GM21717 (cell line): Measurements from ENCODE around the gene ADISSP.
"Not testable (repeated sequence)": the region's sequence is repeated elsewhere in the genome, so short reads cannot be mapped to it uniquely, and the experiment has no call there.

Experiments
- ATAC-seq: cut with Tn5 transposase; IDR thresholded peaks from one replicate; pipeline ENCODE4 v1.9.1; 2021; ENCODE audit warnings: mild to moderate bottlenecking, moderate library complexity; ENCODE audit not compliant: unreplicated experiment

ADISSP gene

GRCh38 chr20:3797592-3798372 lies 30.2 kb upstream of the ADISSP start:
- ATAC-seq: no peak

GRCh38 chr20:3797226-3797545 lies 29.6 kb upstream of the ADISSP start:
- ATAC-seq: no peak

- ATAC-seq: peak; percentile 13
Measured at GRCh38 chr20:3796477-3797225, 29.1 kb upstream of the ADISSP start.

GRCh38 chr20:3795511-3796468 lies 28.2 kb upstream of the ADISSP start, which contains the start of gene CDC25B:
Gene CDC25B, plus strand, starts transcription at chr20:3796310. Its CDS starts 222 bp downstream, at chr20:3796532.
- ATAC-seq: peak; percentile 68

- no peak for ATAC-seq
Measured at GRCh38 chr20:3794701-3795420, 27.3 kb upstream of the ADISSP start.

- not testable (repeated sequence) for ATAC-seq
Measured at GRCh38 chr20:3794168-3794567, 26.6 kb upstream of the ADISSP start.

- not testable (repeated sequence) for ATAC-seq
Measured at GRCh38 chr20:3789201-3789600, 21.6 kb upstream of the ADISSP start.

- ATAC-seq: no peak
Measured at GRCh38 chr20:3788685-3789155, 21.2 kb upstream of the ADISSP start.

GRCh38 chr20:3787324-3788014 lies 19.9 kb upstream of the ADISSP start:
- ATAC-seq: no peak

- peak; percentile 66 for ATAC-seq
Measured at GRCh38 chr20:3786665-3787323, 19.2 kb upstream of the ADISSP start, which contains the start of gene CENPB. Gene CENPB, minus strand, starts transcription at chr20:3786740. Its CDS starts 257 bp downstream, at chr20:3786483.

GRCh38 chr20:3786126-3786484 lies 18.6 kb upstream of the ADISSP start:
- peak; percentile 15 for ATAC-seq

GRCh38 chr20:3785240-3786125 lies 17.9 kb upstream of the ADISSP start:
- no peak for ATAC-seq

- no peak for ATAC-seq
Measured at GRCh38 chr20:3784863-3785239, 17.3 kb upstream of the ADISSP start.

- no peak for ATAC-seq
Measured at GRCh38 chr20:3784216-3784853, 16.8 kb upstream of the ADISSP start.

- ATAC-seq: no peak
Measured at GRCh38 chr20:3783511-3784195, 16.1 kb upstream of the ADISSP start.

- ATAC-seq: no peak
Measured at GRCh38 chr20:3783068-3783489, 15.5 kb upstream of the ADISSP start.

GRCh38 chr20:3782597-3782996 lies 15.0 kb upstream of the ADISSP start:
- no peak for ATAC-seq
